OCI-LY7 (cell line): ENCODE results near the gene JAZF1. TPM values are rescaled to one million over a fixed set of nuclear protein-coding genes. Genes with fewer than 3 reads are reported as not detected.

ENCODE experiments used
- Bru-seq: library from RNA; stranded (reverse); fragments of 400-500 nt; gene quantifications from one replicate; lab custom pipeline; 2021; lab: Mats Ljungman, UMichigan
- BruChase-seq, 2 experiments: library from RNA; stranded (reverse); fragments of 400-500 nt; gene quantifications; one replicate each; lab custom pipeline; 2021; lab: Mats Ljungman, UMichigan
- BruUV-seq: library from RNA; stranded (reverse); fragments of 400-500 nt; replicated peaks from 2 replicates; lab custom pipeline; 2021; lab: Mats Ljungman, UMichigan
- CTCF ChIA-PET: fragments of 300-600 bp; sonication (Branson Sonifier 250); formaldehyde crosslinking; loops from one replicate; lab custom pipeline; 2022; ENCODE audit warnings: antibody characterized with exemption; ENCODE audit not compliant: unreplicated experiment; lab: Charles Lee
- POLR2A ChIA-PET: fragments of 300-600 bp; sonication (Branson Sonifier 250); formaldehyde crosslinking; loops from one replicate; lab custom pipeline; 2022; ENCODE audit warnings: antibody characterized with exemption; lab: Charles Lee
- DNase-seq: peaks from one replicate; pipeline ENCODE4 v3.0.0-alpha.2; 2015; ENCODE audit warnings: low spot score
- H2AFZ ChIP-seq: fragments of 200-600 bp; sonication (generic), shearing (Covaris generic); 2 replicates; pipeline ENCODE4 v1.6.1; 2014; ENCODE audit warnings: mild to moderate bottlenecking, antibody characterized with exemption, low read length, moderate library complexity
- H3K27ac ChIP-seq: fragments of 200-600 bp; sonication (generic); 2 replicates; pipeline ENCODE4 v1.5.1; 2014; ENCODE audit warnings: mixed run types, low read depth, mild to moderate bottlenecking, moderate library complexity, low read length, inconsistent platforms; ENCODE audit not compliant: poor library complexity, severe bottlenecking
- H3K36me3 ChIP-seq: fragments of 200-600 bp; sonication (generic); 2 replicates; pipeline ENCODE4 v1.6.1; 2014; ENCODE audit warnings: mild to moderate bottlenecking, antibody characterized with exemption, low read length, moderate library complexity, mixed read lengths; ENCODE audit not compliant: insufficient read depth
- H3K4me1 ChIP-seq: fragments of 200-600 bp; sonication (generic); 2 replicates; pipeline ENCODE4 v1.5.1; 2014; ENCODE audit warnings: mild to moderate bottlenecking, low read length; ENCODE audit not compliant: insufficient read depth, poor library complexity, severe bottlenecking
- H3K4me2 ChIP-seq: fragments of 200-600 bp; sonication (generic); 2 replicates; pipeline ENCODE4 v1.6.1; 2014; ENCODE audit warnings: mild to moderate bottlenecking, low read length
- H3K4me3 ChIP-seq: fragments of 200-600 bp; sonication (generic); 2 replicates; pipeline ENCODE4 v1.5.1; 2014; ENCODE audit warnings: mild to moderate bottlenecking, low read depth, low read length; ENCODE audit not compliant: poor library complexity, severe bottlenecking
- H3K79me2 ChIP-seq: fragments of 200-600 bp; sonication (generic); 2 replicates; pipeline ENCODE4 v1.6.1; 2016; ENCODE audit warnings: low read depth, mild to moderate bottlenecking, low read length, moderate library complexity, mixed read lengths; ENCODE audit not compliant: insufficient read depth
- H3K9me2 ChIP-seq: fragments of 200-600 bp; sonication (generic); 2 replicates; pipeline ENCODE4 v1.6.1; 2016; ENCODE audit warnings: mild to moderate bottlenecking, low read length, mixed read lengths; ENCODE audit not compliant: insufficient read depth
- H3K9me3 ChIP-seq: fragments of 200-600 bp; sonication (generic); 2 replicates; pipeline ENCODE4 v1.6.1; 2014; ENCODE audit warnings: mild to moderate bottlenecking, mixed run types, low read length, mixed read lengths
- H4K20me1 ChIP-seq: fragments of 200-600 bp; sonication (generic); 2 replicates; pipeline ENCODE4 v1.6.1; 2014; ENCODE audit warnings: mild to moderate bottlenecking, antibody characterized with exemption, low read length, moderate library complexity, mixed read lengths; ENCODE audit not compliant: insufficient read depth
- EZH2phosphoT487 ChIP-seq: fragments of 200-600 bp; sonication (generic); IDR thresholded peaks from 2 replicates; pipeline ENCODE4 v1.6.1; 2018; ENCODE audit warnings: low read depth, borderline replicate concordance, mild to moderate bottlenecking, mixed run types, antibody characterized with exemption, low read length, moderate library complexity, mixed read lengths
- intact Hi-C: fragments of 100-400 bp; cut with micrococcal nuclease; formaldehyde crosslinking; loops from one replicate; pipeline ENCODE4 v1.10.0; 2022; ENCODE audit not compliant: unreplicated experiment
- long read RNA-seq: library from polyadenylated mRNA; stranded (forward); transcript quantifications from one replicate; pipeline ENCODE4 v2.0.0, GENCODE V29; 2022
- total RNA-seq, 2 experiments: library from RNA; depleted of rRNA in 1 of 2; stranded (reverse); fragments of >200 nt in 1 of 2; shearing (Covaris generic) in 1 of 2; gene quantifications; 2 replicates each; pipeline ENCODE4 v1.2.3, GENCODE V29; 2014 to 2022
- TF ChIP-seq, protein P1 (sequence below): fragments of 200-600 bp; sonication (generic); conservative IDR thresholded peaks from 2 replicates; pipeline ENCODE4 v1.5.1; 2014; ENCODE audit warnings: mild to moderate bottlenecking, antibody characterized with exemption, low read length, moderate library complexity, mixed read lengths

The JAZF1 gene
- total RNA-seq (2014; rRNA removed; shearing (Covaris generic)) (4.6 and 6.3 TPM in 2 replicates), total RNA-seq (2022) (25.0 and 33.9 TPM in 2 replicates), Bru-seq, nascent RNA (percentile 90 among the genes with signal in this experiment), BruChase-seq, experiment 1, labeled RNA remaining after a 6-hour chase (percentile 83 among the genes with signal in this experiment), BruChase-seq, experiment 2, labeled RNA remaining after a 2-hour chase (percentile 82 among the genes with signal in this experiment)
- long read RNA-seq, transcript JAZF1-201 (5 exons, 3,125 nt) = major isoform, 27 of 42 reads
- long read RNA-seq, partial matches to known transcripts = 3 of 42 reads
- long read RNA-seq, other reads (novel, unspliced or antisense) = 12 of 42 reads

DNA sequence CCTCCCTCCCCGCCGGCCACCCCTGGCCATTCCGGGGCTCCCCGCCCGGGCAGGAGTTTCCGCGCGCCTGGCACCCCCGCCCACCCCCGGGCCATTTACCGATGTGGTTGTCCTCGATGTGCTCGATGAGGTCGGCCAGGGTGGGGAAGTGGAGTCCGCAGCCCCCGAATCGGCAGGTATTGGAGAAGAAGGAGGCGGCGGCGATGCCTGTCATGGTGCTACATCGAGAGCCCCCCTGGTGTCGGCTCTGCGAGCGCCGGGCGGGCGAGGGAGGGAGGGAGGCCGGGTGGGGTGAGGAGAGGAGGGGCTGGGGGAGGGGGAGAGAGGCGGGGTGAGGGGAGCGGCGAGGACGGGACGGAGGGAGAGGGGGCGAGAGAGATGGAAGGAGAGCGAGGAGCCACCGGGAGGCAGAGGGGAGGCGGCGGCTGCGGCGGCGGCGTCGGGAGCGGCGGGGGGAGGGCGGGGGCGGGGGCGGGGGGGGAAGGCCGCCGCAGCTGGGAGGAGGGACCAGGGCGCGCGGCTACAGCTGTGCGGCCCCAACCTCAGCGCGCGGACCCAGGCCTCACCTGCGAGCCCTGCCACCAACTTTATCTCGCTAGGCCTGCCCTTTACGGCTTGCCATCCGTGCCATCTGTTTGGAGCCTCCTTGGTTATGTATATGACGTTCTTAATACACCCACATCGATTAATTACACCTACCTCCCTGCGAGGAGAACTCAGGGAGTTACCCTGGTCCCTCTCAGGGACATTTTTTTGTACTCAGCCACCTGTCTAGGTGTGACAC, at the start of gene JAZF1:
Gene JAZF1 (minus strand): TSS at position 432 of the 784 bp plus-strand sequence.
- peaks cover 46% of the 10 kb centered on the region for H3K79me2 ChIP-seq

DNA sequence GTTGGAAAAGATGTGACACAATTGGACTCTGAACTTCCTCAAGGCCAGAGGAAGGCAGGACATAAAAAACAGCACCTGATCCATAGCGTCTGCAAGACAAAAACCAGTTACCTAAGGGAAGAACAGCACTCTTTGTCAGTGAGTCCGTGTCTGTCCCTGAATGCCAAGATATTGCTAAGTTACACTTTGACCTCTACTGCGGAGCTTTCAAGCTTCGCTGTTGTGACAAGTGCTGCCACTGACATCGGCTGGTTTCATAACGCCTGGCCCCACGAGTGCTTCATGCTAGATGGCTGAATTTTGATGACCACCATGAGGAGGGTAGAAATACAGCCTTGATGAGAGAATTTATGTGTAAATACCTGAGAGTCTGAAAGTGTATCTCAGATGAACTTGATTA, 49.7 kb upstream of the JAZF1 start:
- CTCF ChIA-PET = no interaction called here

More for the DNA sequence above, at the start of gene JAZF1:
- peak; percentile 76 for DNase-seq
- Histone ChIP-seq H3K9me3 (no peaks in the 10 kb centered on the region), H3K4me1 (peaks cover 81% of the 10 kb centered on the region), H3K4me3 (peak within 1 kb of the TSS; percentile 75), H3K27ac (peak within 1 kb of the TSS; percentile 73), H2AFZ (peak within 1 kb of the TSS; percentile 39; the same call in 1 of the 2 replicates), H3K9me2 (no peaks in the 10 kb centered on the region), H3K4me2 (peak within 1 kb of the TSS; percentile 82), H4K20me1 (no peaks in the 10 kb centered on the region), H3K36me3 (no peaks in the 10 kb centered on the region)
- intact Hi-C loops = loop anchor here (5.0 kb wide), 2 partner anchors 83 to 92 kb away; no protein-coding TSS in a partner anchor
- ChIA-PET CTCF (no interaction called here), POLR2A (interaction anchor here (1.2 to 5.7 kb wide), 4 partner anchors 10 to 20 kb away, joined by 5 to 60 read pairs (median 8); no protein-coding TSS in a partner anchor)
- no peak for TF ChIP-seq EZH2phosphoT487
- TF ChIP-seq, protein P1, sequence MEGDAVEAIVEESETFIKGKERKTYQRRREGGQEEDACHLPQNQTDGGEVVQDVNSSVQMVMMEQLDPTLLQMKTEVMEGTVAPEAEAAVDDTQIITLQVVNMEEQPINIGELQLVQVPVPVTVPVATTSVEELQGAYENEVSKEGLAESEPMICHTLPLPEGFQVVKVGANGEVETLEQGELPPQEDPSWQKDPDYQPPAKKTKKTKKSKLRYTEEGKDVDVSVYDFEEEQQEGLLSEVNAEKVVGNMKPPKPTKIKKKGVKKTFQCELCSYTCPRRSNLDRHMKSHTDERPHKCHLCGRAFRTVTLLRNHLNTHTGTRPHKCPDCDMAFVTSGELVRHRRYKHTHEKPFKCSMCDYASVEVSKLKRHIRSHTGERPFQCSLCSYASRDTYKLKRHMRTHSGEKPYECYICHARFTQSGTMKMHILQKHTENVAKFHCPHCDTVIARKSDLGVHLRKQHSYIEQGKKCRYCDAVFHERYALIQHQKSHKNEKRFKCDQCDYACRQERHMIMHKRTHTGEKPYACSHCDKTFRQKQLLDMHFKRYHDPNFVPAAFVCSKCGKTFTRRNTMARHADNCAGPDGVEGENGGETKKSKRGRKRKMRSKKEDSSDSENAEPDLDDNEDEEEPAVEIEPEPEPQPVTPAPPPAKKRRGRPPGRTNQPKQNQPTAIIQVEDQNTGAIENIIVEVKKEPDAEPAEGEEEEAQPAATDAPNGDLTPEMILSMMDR = no peak
- no TSS peak for BruUV-seq

DNA sequence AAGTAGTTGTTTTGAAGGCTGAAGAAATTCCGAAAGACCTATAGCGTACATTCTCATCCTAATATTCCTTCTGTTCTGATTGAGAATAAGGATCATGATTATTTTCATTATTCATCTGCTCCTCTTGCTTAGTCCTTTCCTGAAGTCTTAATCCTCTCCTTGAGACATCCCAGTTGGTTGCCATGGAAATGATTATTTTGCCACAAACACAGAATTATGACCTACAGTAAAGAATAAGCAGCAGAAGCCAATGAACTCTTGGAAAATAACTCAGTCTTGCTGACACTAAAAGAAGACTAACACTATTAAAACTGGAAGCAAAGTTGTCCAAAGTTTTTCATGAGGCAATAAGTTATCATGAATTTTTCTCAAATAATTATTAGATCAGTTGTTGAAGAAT, 47.8 kb upstream of the JAZF1 start:
- Histone ChIP-seq H4K20me1 (no peaks in the 10 kb centered on the region), H3K4me3 (no peak overlapping the region), H3K36me3 (no peaks in the 10 kb centered on the region), H3K4me1 (no peaks in the 10 kb centered on the region), H3K4me2 (no peak overlapping the region), H3K9me3 (no peaks in the 10 kb centered on the region), H3K27ac (no peak overlapping the region), H3K9me2 (no peaks in the 10 kb centered on the region), H3K79me2 (no peaks in the 10 kb centered on the region), H2AFZ (no peak overlapping the region)
- ChIA-PET POLR2A (no interaction called here), CTCF (no interaction called here)
- BruUV-seq = no TSS peak
- TF ChIP-seq, protein P1 = no peak
- TF ChIP-seq EZH2phosphoT487 = no peak
- intact Hi-C loops = no loop called here
- DNase-seq = no peak

More for the DNA sequence above, 49.7 kb upstream of the JAZF1 start:
- TF ChIP-seq EZH2phosphoT487 = no peak
- no peak overlapping the region for H3K4me2 ChIP-seq
- H3K9me3 ChIP-seq = no peaks in the 10 kb centered on the region
- H3K79me2 ChIP-seq = no peaks in the 10 kb centered on the region
- no peak for DNase-seq
- no peaks in the 10 kb centered on the region for H3K36me3 ChIP-seq
- intact Hi-C loops = no loop called here
- no peaks in the 10 kb centered on the region for H3K4me1 ChIP-seq
- no peak overlapping the region for H3K27ac ChIP-seq
- no peak overlapping the region for H3K4me3 ChIP-seq
- H2AFZ ChIP-seq = no peak overlapping the region
- POLR2A ChIA-PET = no interaction called here
- BruUV-seq = no TSS peak
- no peaks in the 10 kb centered on the region for H3K9me2 ChIP-seq
- no peaks in the 10 kb centered on the region for H4K20me1 ChIP-seq
